HG03432 (cell line): Measurements from ENCODE around the gene NTRK3.

Experiments
- ATAC-seq: cut with Tn5 transposase; IDR thresholded peaks from one replicate; pipeline ENCODE4 v1.9.1; 2021; ENCODE audit warnings: mild to moderate bottlenecking, moderate library complexity; ENCODE audit not compliant: unreplicated experiment

NTRK3 gene

DNA sequence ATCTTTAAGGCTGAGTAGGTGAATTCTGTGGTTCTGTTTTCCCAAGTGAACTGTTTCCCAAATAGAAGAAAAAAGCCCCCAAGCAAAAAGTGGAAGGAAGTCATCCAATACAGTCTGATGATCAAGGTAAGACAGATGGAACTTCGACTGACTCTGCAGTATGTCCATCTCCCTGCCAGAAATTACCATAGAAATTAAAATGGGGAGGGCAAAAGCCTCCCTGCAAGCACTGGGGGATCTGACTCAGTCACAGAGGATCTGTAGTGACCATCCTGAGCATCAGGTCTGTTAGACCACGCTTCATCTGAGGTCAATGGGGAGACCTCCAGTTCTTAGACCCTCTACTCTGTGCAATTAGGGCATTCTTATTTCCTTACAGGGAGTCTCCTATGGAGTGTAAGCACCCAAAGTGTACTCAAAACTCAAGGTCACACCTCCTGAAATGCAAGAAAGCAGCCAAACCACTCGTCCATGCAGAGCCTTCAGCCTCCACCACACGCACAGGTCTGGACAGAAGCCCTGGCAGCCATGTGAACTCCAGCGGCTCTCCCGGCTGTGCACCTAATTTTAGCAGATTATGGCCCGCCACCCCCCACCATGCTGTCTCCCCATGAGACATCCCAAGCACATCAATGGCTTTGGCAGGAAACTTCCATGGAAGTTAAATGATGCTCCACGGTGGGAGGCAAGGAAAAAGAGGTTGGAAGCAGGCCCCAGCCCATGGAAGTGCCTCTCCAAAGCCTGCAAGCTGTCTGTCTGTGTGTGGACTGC is 348.7 kb downstream of the NTRK3 start:
- no peak for ATAC-seq

DNA sequence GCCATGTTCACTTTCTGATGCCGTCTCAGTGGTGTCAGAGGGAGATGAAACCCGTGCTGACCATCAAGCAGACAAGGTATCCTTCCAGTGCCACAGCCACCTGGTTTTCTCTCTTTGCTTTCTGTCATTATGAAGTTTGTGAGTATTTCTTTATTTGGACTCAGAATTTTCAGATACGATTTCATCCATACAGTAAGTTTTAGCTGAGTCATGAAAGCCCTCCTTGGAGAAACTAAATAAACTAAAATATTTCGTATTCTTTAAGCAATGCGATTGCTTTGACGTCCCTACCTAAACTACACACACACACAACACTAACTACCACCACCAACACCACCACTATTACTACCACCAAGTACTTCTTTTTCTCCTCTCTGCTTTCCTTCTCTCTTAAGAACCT is 350.1 kb downstream of the NTRK3 start:
- ATAC-seq, result no peak

DNA sequence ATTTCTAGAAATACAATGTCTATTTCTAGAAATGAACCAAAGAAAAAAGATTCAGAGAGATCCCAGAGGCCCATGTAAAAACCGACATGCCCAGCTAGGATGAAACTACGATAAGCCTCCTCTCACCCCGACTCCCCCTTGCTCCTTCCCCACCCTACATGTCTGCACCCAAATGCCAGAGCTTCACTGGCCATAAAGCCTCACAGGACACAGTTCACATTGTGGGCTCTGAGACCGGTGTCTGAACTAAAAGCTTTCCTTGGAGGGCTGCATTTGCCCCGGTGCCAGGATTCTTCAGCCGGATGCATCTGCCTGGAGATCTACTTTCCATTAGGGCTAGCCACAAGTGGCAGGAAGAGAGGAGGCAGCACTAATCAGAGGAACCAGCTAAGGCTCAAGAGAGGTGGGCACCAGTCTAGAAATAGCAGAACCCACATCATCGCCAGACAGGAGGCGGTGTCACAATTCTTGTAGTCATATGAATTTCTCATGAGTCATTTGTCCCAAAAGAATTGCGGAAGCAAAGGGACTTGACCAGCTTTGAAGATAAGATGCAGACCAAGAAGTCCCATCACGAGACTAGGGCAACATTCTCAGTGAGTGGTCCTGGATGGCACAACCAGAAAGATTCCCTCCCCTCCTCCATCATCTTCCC is 353.6 kb downstream of the NTRK3 start:
- ATAC-seq, result no peak

DNA sequence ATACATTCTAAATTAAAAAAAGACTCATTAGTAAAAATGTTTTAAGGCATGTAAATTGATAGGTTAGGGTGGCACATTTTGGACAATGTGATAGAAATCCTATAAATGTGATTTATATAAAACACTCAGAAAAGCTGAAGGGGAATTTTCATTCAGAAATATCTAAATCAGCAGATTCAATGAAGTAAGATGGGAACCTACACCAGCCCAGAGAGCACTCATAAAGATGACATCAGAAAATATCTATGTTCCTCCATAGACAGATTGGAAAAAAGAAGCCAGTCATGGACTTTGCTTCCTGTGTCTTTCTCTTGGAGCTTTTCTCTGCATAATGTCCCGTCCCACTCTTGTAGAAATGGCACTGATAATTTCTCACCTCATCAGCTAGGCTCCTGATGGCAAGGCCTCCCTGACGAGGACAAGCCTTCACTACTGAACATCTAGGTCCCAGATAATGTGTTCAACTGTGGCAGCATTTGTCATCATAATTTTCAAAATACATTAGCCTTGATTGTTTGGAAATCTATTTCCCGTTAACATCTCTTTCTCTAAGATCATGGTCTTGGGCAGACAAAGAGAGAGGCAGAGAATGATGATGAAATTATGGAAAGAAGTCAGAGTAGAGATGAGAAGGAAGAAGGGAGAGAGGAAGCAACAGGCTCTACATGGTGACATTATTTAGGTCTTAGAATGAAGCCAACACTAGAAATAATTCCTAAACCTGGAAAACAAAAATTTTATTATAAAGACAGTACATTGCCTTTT is 354.4 kb downstream of the NTRK3 start:
- ATAC-seq, result no peak

DNA sequence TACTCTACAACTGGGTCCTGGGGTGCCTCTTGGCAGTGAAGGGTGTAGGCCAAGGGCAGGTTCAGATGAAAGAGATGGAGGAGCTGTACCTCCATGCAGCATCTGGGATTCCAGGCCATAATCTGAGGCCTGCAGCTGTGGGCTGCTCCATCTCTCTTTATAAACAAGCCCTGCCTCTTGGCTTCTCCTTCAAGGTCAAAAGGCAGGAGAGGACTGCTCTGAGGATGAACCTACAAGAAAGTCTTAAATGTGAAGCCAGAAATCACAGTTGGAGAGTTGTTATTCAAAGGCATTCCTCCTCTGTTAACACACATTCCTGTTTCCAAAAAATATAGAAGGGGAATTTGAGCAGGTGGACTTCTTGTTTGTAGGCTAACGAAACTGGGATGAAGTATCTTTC is 355.5 kb downstream of the NTRK3 start:
- no peak for ATAC-seq

DNA sequence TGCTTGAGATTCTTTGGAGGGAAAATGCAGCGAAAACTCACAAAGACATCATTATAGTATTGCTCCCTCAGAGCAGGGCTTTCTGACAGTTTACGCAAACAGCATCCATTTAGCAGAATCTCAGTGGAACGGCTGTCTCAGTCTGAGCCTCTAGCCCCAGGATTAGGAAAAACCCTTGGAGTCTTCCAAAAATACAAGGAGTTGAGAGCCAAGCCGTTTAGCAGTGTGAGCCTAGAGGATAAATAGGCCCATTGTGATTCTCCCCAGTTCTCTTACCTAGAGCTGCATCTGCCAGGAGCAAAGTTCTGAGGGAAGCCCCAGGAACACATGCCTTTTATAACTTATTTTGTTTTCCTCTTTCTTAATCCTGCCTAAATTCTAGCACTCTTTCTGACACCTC is 359.6 kb downstream of the NTRK3 start:
- ATAC-seq, result no peak

DNA sequence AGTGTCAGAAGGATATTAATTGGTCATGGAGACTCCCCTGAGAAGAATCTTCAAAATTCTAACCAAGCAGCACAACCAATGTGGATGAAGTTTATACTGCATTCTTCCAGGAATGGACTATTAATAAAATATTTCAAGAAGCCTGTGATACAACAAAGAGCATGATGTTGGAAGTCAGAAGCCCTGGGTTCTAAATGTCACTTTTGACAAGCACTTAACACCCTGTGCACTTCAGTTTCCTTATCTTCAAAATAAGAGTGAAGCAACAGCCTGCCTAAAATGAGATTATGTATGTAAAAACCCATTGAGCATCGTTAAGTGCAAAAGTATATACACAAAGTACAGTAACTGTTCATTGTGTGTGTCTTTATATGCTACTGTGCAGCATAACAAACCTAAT is 369.4 kb downstream of the NTRK3 start:
- no peak for ATAC-seq

DNA sequence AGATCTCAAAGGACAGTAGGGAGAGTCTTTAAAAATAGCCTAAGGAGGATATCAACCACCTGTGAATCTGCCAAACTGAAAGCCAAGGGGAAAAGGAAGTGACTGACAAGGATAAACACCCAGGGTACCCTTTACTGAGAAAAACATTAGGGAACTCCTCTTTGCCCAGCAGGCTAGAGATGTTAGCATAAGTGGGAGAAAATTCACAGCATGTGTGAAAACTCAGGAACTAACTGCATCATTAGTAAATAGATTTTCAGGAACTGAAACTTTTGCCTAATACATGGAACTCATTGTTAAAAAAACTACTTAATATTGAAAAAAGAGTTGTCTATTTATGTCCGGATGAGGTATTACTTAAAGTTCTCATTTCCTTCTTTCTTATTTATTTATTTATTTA is 375.5 kb downstream of the NTRK3 start:
- no peak for ATAC-seq

DNA sequence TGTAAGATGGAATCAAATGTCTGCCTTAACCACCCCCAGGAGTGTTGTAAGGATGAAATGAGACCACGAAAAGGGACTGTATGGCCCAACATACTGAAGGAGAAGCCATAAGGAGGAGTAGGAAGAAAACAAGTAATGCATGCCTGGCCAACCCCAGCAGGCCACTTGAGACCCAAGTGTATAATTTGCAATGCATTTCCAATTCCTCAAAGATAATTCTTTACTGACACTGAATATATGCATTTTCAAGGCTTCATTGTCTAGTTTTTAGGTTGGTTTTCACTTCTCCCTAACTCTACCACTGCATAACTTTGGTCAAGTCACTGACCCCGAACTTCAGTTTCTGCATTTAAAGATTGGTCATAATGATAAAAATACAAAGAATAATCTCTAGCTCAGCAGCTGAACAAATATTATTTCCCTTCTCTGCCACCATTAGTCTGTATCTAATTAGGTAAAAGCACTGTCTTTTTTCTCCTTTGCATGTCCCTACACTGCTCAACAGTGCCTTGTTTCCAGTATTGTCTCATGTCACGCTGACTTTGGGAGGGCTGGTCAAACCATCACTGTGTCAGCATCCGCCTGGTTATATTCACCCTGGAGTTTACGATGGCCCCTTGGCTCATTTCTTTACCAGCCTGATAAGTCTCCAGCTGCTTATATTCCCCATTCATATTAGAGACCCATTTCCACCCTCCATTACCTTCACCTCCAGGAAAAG is 378.6 kb downstream of the NTRK3 start:
- ATAC-seq, result no peak

DNA sequence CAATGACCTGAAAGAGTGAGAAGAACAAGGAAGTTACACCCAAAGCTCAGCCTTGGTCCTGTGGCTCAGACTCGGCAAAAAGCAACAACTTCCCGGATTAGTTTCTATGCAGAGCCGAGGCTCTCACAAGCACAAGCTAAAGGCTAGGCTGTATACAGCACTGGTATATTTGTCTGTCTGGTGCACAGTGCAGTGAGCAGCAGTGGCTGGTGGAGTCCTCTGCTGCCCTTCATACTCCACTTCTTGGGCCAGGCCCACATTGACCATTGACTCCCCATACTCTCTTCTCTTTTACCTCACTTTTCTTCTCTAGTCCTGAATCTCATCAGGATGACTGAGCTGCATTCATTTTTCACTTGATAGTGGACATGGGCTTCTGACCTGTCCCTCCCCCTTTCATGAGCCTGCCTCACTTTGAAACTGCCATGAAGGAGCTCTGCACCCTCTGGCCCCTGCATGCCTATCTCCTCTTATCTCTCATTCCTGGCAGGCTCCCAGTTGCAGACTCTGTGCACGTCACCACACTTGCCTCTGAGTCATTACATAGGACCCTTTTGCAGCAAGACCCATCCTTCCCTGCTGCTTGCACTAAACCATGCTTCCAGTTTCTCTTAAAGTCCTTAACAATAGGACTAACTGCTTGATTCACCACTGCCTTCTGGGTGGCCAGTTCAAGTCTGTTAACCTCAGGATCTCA is 379.3 kb downstream of the NTRK3 start:
- no peak for ATAC-seq

DNA sequence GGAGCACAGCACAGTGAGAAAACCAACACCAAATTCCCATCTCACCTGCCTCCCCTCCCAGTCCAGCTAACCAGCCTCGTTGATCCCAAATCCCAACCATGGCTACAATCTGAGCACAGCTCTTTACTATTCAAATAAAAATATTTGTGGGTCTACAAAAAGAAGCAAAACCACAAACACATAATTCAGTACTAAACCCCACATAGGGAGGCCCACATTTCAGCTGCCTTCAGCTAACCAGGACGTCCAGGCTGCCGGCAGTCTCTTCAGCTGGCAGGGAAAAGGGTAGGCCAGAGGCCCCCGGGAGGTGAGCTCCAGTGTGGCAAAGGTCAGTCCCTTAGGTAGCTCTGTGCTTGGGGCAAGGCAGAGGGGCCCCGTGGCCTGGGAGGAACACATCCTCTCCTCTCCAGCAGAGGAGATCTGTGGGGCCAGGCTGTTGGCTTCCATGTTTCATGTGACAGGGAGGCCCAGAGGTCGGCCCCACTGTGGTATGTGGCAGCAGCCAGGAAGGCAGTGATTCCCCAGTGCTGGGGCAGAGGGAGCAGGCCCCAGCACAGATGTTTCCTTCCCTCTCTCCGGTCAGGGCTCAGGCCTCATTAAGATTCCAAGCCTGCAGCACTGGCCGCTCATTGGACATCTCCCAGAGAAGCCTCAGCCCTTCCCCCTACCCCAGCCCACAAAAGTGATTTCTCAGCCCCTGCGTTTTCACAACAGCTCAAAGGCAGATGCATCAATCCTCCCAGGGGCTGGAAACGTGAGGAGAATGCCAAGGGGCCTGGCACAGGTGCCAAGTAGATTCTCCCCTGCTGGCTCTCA is 381.4 kb downstream of the NTRK3 start:
- ATAC-seq, result no peak

DNA sequence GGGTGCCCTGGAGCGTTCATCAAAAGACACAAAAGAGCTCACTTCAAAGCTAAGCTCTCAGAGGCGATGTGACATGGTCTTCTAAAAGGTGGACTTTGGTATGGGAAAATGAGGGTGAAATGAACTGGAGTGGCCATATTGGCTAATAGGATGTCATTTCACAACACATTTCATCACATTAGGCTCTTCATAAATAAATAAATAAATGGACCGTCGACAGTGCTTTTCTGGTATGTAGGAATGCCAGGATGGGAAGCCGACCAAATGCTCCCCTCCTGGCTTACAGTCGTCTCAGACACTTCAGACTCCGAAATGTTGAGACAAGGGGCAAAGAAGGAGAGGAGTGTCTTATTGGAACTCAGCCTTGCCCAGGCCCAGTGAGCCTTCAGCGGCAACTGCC is 383.0 kb downstream of the NTRK3 start:
- ATAC-seq, result no peak

DNA sequence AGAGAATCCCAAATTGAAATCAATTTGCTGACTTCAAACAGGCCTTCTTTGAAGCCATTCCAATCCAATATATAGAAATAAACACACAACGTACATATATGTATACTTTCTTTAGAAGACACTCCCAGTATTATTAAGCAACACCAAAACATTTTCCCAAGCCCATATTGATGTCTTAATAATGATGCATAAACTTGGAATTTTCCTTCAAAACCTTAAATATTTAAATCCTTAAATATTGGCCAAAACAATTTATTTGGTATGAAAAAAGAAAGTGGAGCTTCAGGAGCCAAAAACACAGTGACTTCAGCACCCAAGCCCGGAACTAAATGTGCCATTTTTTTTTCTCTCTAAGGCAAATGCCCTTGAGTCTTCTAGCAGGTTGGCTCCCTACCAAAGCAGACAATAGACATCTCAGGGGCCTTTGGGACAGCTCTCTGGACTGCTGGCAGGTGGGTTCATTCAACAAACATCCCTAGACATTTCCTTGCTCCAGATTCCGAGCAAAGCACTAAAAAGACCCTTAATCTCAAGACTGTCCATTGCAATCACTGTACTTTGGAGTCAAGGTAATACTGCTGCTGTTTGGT is 384.7 kb downstream of the NTRK3 start:
- ATAC-seq, result no peak

DNA sequence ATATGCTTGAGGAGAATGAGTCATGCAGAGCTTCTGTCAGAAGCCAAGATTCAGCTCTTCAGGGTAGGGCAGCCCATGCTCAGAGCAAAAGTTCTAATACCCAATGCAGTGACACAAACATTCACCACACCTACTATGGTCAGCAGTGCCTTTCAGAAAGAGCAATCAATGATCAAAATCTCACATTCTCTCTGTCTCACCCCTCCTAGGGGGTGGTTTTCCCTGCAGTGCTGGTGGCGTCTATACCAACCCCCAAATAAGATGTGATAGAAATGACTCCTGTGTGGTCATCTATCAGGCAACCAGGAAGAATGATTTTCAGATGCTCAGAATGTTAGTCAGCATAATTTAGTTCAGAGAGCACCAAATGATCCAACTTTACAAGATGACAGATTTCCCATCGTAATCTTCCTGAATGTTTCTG is 385.3 kb downstream of the NTRK3 start:
- ATAC-seq, result no peak

DNA sequence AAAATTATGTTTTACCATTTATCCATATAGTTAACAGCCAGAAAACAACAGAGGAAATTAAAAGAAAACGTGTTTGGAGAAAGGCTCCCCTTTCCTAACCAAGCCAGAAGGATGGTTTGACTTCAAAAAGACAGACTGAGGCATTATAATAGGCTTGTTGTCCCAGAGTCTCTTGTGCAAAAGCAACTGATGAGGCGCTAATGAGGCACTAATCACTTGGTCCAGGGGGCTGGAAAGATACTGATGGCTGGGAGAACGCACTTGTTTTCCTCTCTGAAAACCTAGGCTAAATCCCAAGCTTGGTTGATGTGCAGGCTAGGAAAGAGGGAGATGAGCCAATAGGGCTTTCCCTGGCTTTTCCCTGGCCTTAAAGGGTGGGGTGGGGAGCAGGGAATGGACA is 389.6 kb downstream of the NTRK3 start:
- ATAC-seq, result no peak

DNA sequence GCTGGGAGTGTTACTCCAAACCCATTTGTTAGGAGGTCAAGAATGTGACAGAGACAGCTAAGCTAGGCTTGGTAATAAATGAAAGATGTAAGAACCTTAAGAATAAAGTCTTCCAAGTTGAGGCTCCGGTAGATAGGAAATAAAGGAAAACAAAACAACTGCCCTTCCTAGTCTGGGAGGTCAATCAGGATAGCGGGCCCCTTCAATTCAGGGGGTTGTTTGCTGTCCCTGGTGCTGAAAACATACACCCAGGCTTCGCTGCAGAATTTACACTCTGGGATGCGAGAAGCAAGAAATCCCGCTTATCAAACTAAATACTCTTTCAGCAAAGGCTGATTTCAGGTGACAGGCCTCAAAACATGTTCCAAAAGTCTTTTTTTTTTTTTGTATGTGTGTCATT is 393.4 kb downstream of the NTRK3 start:
- no peak for ATAC-seq

DNA sequence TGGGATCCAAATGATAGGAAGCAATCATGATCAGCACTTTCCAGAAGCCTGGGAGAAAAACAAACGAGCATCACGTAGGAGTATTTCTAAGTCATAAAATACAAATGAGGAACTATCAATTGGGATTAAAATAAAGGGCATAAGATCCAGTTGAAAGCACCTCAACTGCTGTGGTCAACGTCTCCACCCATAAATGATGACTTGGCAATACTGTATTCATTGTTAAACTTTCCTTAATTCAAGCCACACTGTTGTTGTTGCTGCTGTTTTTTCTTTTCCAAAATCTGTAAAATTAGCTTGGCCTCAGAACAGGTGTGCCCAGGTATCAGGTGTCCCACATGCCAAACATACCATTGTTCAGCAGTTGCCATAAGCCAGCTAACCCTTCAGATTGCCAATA is 395.8 kb downstream of the NTRK3 start:
- ATAC-seq, result no peak

DNA sequence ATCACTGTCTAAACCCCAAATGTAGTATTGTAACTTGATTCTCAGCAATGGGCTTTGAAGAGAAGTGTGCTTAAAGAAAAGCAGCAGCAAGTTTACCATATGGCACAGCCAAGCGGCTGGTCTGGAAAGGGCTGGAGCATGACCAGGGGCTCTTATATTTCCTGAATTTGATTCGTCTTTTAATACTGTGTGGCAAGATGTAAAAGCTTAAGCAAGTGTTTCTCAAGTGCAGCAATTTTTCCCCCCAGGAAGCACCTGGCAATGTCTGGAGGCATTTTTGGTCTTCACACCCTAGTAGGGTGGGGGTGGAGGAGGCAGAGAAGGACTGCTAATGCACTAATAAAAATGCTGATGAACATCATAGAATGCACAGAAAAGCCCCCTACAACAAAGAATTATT is 397.9 kb downstream of the NTRK3 start:
- ATAC-seq, result no peak

DNA sequence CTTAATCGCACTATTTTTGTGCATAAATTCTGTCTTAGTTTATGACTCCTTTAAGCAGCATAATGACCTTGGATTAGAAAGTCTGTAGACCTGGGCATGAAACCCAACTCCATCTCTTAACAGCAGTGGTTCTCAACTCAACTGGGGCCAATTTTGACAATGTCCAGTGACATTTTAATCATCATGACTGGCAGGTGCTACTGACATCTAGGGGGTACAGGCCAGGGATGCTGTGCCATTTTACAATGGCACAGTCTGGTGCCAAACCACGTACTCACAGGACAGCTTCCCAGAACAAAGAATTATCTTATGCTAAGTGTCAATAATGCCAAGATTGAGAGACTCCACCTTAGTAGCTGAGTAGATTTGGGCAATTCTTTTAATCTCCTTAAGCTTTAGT is 405.0 kb downstream of the NTRK3 start:
- ATAC-seq, result no peak

DNA sequence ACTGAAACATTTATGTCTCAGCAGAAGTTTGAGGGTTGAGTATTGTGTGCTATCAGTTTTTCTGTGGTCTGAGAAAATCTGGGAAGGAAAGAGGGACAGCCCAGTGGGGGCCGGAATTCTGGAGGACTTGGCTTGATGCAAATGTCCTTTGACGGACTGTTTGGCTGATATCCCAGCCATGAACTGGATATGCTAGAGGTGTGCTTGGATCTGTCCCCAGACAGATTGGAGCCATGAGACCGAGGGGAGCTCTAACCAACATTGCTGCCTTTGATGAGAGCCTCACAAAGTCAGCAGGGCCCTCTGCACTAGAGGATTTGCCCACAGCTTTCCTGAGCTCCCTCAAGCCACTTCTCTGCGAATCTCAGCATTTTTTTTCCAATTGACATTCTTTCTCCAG is 405.6 kb downstream of the NTRK3 start:
- no peak for ATAC-seq
